ENCODE measurements around the gene TTF1.

TTF1 gene

DNA sequence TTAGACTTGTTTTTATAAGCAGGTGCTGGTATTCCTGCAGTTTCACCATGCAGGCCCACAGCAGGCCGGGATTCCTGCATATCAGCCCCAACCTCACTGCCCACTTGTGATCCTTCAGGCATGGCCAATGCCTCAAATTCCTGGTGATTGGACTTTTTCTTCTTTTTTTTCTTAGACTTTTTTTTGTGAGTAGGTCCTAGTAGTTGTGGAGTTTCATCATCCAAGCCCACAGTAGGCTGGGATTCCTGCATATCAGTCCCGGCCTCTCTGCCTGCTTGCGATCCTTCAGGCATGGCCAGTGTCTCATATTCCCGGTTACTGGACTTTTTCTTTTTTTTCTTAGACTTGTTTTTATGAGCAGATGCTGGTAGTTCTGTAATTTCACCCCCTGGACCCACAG lies 4.8 kb downstream of the TTF1 start:
- TF ChIP-seq, protein P1, sequence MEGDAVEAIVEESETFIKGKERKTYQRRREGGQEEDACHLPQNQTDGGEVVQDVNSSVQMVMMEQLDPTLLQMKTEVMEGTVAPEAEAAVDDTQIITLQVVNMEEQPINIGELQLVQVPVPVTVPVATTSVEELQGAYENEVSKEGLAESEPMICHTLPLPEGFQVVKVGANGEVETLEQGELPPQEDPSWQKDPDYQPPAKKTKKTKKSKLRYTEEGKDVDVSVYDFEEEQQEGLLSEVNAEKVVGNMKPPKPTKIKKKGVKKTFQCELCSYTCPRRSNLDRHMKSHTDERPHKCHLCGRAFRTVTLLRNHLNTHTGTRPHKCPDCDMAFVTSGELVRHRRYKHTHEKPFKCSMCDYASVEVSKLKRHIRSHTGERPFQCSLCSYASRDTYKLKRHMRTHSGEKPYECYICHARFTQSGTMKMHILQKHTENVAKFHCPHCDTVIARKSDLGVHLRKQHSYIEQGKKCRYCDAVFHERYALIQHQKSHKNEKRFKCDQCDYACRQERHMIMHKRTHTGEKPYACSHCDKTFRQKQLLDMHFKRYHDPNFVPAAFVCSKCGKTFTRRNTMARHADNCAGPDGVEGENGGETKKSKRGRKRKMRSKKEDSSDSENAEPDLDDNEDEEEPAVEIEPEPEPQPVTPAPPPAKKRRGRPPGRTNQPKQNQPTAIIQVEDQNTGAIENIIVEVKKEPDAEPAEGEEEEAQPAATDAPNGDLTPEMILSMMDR (IDR thresholded peaks at IDR 0.05; ENCODE audit: low read depth, low read length) = no peak
- H3K4me3 ChIP-seq (ENCODE audit: low read depth, low read length) = no peak overlapping the region

DNA sequence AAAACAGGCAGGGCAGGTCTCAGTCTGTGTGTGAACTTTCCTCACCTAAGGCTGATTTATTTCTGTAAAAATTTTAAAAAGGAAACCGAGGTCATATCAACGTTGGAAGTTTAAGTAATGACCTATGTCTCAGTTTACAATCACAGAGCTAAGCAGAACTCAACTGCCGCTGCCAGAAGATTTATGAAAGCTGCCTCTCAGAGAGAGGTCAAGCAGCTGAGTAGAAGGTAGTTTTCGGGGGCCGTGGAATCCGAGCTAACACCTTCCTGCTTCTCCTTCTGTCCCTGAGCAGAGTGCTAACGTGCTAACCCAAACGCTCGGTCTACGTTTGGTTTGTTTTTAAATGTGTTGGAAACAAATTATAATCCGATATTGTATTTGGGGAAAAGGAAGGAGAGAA lies 11.1 kb downstream of the TTF1 start:
- H3K4me3 ChIP-seq (ENCODE audit: low read depth, low read length) = no peak overlapping the region
- TF ChIP-seq, protein P1 (IDR thresholded peaks at IDR 0.05; ENCODE audit: low read depth, low read length) = no peak

DNA sequence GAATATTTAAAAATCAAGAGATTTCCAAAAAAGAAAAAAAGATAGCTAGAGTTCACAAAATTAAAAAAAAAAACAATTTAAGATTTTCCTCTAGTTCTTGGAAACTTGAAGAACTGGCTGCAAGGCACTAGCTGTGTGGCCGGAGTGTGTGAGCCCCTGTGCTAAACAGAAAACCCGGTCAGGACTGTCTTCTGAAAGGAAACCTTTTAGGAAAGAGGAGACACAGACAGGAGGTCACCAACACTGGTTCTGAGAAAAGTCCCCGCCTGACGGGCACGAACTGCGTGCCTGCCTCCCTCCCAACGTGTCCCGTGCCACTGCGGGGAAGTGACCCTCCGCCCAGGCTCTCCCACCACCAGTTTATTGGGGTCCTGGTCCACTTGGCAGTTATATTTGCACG lies 15.2 kb downstream of the TTF1 start:
- TF ChIP-seq, protein P1 (IDR thresholded peaks at IDR 0.05; ENCODE audit: low read depth, low read length) = no peak
- no peak overlapping the region for H3K4me3 ChIP-seq (ENCODE audit: low read depth, low read length)

DNA sequence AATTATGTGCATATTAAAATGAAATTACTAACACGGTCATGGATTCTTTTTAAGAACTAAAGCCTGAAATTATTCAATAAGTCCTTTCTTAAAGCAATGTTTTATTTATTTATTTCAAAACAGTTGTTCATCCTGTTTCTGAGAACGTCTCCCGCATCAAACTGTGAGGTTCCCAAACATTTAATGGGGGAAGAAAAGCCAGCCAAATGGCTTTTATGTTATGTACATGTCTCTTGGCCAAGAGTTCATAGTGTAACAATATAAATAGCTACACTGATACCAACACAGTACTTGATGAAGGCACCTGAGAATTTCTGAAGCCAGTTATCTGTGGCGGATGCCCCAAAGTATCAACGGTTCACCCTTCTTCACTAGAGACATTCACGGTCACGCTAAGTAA lies 15.7 kb downstream of the TTF1 start:
- no peak overlapping the region for H3K4me3 ChIP-seq (ENCODE audit: low read depth, low read length)
- TF ChIP-seq, protein P1 (IDR thresholded peaks at IDR 0.05; ENCODE audit: low read depth, low read length) = no peak

DNA sequence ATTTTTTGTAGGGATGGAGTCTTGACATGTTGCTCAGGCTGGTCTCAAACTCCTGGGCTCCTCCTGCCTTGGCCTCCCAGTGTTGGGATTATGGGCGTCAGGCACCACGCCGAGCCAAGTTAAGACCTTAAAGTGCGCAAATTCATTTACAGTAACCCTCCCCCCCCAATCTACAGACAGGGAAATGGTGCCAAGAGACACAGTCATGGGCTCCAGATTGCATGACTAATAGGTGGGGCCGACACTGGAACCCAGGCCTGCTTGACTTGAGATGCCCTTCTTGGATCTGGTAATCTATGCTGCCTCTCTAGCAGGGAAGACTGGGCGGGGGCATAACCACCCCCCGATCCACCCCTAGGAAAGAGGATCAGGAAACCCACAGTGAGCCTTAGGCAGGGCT lies 19.5 kb downstream of the TTF1 start:
- no peak overlapping the region for H3K4me3 ChIP-seq (ENCODE audit: low read depth, low read length)
- TF ChIP-seq, protein P1 (IDR thresholded peaks at IDR 0.05; ENCODE audit: low read depth, low read length) = no peak

DNA sequence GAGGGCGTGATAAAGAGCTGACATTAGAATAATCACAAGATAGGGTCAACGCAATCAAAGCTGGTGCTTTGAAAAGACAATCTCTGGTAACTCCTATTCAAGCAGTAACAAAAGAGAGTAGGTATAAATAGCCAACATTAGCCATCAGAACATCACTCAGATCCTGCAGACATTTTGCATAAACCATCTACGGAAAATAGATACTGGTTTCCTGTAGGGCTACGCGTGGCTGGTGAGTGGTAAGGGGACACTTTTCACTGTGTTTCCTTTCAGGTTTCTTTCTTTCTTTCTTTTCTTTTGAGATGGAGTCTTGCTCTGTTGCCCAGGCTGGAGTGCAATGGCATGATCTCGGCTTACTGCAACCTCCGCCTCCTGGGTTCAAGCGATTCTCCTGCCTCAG lies 22.3 kb downstream of the TTF1 start:
- TF ChIP-seq, protein P1 (IDR thresholded peaks at IDR 0.05; ENCODE audit: low read depth, low read length) = no peak
- H3K4me3 ChIP-seq (ENCODE audit: low read depth, low read length) = no peak overlapping the region

DNA sequence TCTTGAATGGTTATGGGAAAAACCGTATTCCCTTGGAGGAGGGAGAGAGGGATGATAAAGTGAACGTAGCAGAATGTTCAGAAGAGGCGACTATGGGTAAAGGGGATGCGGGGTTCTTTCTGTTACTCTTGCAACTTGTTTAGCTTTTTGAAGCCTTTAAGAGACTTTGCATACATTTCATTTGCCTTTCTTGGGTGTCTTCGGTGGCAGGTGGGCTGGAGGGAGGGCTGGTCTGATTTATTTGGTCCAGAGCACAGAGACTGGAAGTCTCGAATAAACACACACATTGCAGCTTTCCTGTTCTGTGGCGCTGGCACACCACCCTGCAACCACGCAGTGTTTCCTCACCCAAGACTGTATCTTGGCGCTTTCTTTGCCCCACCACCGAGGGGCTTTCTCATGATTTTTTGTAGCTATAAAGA lies 23.2 kb downstream of the TTF1 start:
- no peak overlapping the region for H3K4me3 ChIP-seq (ENCODE audit: low read depth, low read length)
- TF ChIP-seq, protein P1 (IDR thresholded peaks at IDR 0.05; ENCODE audit: low read depth, low read length) = no peak
